CD4-positive, alpha-beta T cell treated with Interleukin-10 for 1 hour (primary cell): ENCODE data around the gene ZNF746.

Source experiments
- DNase-seq: peaks from one replicate; pipeline ENCODE4 v3.0.0-alpha.2; 2020

ZNF746 gene

DNA sequence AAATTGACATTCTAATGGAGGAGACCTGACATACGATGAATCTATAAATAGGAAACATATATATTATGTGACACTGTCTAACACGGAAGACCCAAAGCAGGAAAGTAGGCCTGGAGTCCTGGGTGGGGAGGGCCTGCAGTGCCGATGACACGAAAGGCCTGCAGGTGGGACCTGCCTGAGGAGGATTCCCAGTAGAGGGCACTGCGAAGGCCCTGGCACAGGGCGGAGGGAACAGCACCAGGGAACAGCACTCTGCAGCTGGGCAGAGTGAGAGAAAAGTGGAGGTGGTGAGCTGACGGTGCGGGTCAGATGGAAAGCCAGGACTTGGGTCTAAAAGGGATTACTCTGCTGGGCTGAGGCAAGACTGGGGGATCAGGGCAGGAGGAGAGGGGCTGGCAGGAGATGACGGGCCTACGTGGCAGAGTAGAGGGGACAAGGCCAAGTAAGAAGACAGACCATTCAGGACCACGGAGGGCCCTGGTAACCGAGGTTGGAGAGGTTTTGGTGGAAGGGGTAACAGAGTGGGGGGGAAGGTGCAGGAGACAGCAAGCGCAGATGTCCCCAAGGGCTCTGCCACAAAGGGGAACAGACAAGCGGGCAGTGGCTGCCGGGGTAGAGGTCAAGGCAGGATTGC lies 8.1 kb downstream of the ZNF746 start:
- DNase-seq: peak; percentile 8

DNA sequence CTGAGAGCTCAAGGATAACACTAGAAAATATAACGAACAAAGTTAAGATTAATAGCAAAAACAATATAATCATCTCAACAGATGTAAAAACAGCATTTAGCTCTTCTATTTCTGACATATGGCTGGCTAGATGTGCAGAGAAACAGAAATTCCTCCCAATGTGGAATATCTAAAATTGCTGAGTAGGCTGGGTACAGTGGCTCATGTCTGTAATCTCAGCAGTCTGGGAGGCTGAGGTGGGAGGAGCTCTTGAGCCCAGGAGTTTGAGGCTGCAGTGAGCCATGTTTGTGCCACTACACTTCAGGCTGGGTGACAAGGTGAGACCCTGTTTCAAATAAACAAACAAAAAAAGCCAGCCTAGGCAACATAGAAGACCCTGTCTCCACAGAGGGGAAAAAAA lies 18.0 kb downstream of the ZNF746 start:
- DNase-seq: no peak

DNA sequence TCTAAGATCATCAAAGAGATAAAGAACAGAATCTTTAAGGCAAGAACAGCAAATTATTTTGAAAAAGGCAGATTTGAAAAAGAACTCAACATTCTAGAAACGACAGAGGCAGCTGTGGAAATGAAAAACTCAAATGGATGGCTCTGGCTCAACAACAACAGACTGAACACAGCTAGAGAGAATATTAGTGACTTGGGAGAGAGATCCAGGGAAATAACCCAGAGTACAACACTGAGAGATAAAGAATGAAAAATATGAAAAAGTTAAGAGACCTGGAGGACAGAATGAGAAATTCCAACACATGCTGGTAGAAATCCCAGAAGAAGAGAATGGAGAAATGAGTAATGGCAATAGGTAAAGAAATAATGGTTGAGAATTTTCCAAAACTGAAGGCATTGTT lies 18.9 kb downstream of the ZNF746 start:
- DNase-seq: no peak

- no peak for DNase-seq
Measured at GRCh38 chr7:149477494-149478443, 19.8 kb downstream of the ZNF746 start.

- DNase-seq: no peak
Measured at GRCh38 chr7:149476791-149477190, 20.8 kb downstream of the ZNF746 start.

GRCh38 chr7:149475121-149476045 lies 22.2 kb downstream of the ZNF746 start:
- DNase-seq: no peak

GRCh38 chr7:149474309-149475120 lies 23.1 kb downstream of the ZNF746 start:
- no peak for DNase-seq

DNA sequence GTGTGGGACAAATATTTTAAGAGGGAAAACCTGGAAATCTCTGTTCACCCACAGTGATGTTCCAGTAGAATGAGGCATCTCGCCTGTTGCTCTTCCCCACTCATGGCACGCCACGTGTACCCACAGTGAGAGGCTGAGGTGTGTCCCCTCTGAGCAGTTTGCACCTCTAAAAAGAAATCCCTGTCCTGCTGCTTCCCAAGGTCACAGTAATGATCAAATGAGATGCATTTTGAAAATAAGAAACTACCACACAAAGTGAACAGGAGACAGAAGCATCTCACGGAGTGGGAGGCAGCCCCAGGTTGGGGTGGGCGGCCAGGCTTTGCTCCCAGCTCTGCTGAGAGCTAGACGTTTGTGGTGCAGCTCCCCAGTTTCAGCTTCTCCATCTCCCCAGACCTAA lies 24.4 kb downstream of the ZNF746 start:
- DNase-seq: no peak

DNA sequence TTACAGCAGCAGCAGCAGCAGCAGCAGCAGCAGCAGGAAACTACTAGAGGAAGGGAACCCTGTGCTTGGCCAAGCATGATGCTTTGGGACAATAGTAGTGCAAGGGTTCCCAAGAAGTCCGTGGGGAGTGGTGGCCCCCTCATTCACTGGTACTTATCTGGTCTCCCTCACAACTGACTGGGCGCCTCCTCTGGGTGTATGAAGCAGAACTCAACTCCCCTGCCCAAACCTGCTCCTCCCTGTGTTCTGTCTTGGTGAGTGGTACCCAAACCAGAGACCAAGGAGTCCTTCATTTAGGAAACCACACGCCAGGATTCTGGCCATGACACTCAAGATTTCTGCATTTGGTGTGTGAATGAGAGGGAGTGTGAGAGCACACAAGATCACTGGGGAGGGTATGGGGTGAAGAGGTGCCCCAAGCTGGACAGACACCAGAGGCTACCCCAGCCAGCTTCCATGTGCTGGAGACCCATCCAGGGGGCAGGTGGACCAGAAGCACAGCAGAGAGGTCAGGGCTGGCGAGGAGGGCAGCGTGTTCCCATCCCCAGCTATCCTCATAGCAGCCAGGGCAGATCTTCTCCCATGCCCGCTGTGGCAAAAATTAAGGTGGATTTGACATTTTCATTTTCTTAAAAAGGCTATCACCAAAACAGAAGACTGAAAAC lies 26.2 kb downstream of the ZNF746 start:
- DNase-seq: no peak

- no peak for DNase-seq
Measured at GRCh38 chr7:149469806-149470205, 27.8 kb downstream of the ZNF746 start.

DNA sequence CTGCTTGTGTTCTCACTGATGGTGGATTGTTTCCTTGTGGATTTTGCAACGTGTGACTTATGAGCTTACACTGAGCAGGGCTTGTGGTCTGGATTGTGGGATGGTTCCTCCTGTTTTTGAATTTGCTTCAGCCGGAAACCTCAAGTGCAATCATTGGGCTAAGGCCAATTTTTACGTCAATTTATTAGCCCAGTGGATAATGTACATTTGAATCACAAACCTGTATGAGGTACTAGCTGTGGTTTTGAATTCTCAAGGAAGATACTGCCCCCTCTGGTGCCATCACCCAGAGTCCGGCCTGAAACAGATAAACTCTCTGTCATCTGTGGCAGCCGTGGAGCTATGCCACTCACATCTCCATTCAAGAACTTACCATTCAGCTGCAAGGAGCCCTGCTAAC lies 29.4 kb downstream of the ZNF746 start:
- DNase-seq: no peak

- DNase-seq: no peak
Measured at GRCh38 chr7:149467321-149467859, 30.2 kb downstream of the ZNF746 start.

DNA sequence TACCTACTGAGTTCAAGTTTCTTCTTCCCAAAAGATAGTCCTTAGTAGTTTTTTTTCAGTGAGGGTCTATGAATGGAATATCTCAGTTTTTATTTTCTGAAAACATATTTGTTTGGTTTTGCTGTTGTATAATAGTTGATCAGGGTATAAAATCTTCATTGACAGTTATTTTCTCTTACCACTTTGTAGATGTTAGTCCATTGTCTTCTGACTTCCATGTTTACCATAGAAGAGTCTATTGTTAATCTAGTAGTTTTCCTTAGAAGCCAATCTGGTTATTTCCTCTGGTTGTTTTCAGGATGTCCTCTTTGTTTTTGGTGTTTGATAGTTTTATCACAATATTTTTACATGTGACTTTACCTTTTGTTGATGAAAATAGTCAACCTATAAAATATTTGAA lies 31.2 kb downstream of the ZNF746 start:
- DNase-seq: no peak

- DNase-seq: no peak
Measured at GRCh38 chr7:149463500-149464161, 34.0 kb downstream of the ZNF746 start.

- DNase-seq: no peak
Measured at GRCh38 chr7:149462101-149462520, 35.5 kb downstream of the ZNF746 start.

GRCh38 chr7:149460493-149461277 lies 36.9 kb downstream of the ZNF746 start, which contains the start of gene ZNF777:
ZNF777 (minus strand) TSS chr7:149461062; CDS start chr7:149456022, 5,040 bp downstream.
- peak; percentile 86 for DNase-seq

- DNase-seq: no peak
Measured at GRCh38 chr7:149459540-149460452, 37.8 kb downstream of the ZNF746 start.

DNA sequence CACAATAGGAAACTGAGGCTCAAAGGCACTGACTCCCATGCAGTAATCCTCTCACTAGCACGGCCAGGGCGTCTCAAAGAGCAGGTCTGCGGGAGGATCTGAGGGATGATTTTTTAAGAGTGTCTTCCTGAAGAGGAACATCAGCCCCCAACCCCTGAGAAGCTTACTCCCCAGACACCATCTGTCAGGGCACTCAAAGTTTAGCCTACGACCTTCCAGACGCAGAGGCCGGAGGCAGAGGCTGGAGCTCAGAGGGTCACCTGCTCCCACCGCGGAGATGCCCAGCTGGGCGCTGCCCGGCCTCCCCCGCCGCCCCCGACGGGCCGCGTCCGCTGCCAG lies 38.4 kb downstream of the ZNF746 start:
- no peak for DNase-seq

DNA sequence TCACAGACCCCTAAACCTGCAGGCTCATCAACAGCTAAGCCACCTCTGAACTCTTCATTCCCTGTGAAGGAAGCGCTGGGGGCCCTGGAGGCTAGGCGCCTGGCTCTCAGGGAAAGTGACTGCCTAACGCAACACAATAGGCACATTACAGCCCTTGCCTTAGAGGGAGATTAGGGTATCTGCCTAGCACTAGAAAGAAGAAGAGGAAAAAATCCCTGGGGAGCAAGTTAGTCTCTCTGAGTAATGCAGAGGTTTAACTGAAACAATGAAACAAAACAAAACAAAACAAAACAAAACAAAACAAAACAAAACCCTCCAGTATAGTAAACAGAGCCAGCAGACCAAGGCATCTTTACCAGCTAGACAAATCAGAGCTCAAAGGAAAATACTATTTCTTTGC lies 39.4 kb downstream of the ZNF746 start:
- DNase-seq: no peak
